Activated T-helper 2 cell treated with anti-CD3 and anti-CD28 coated beads, Interferon-gamma antibody, Interleukin-2, Interleukin-4, amounts not matched to agents 10 μg/mL and 5 μg/mL and 100 μg/mL, durations not matched to agents 14 hours and 24 hours and 36 hours (primary cell): ENCODE data around the gene ZDHHC14. TPM values are rescaled to one million over a fixed set of nuclear protein-coding genes. Genes with fewer than 3 reads are reported as not detected.

Source experiments
- DNase-seq: peaks from one replicate; pipeline ENCODE4 v3.0.0; 2021; ENCODE audit warnings: low spot score
- H3K27ac Mint-ChIP-seq: one replicate; pipeline ENCODE4 v1.8.0; 2021; ENCODE audit warnings: mixed read lengths
- H3K27me3 Mint-ChIP-seq: one replicate; pipeline ENCODE4 v1.8.0; 2021; ENCODE audit warnings: low read depth, mixed read lengths
- H3K36me3 Mint-ChIP-seq: one replicate; pipeline ENCODE4 v1.8.0; 2021; ENCODE audit warnings: low read depth, mixed read lengths
- H3K4me1 Mint-ChIP-seq: one replicate; pipeline ENCODE4 v1.8.0; 2021; ENCODE audit warnings: low read depth, mixed read lengths
- H3K4me3 Mint-ChIP-seq: one replicate; pipeline ENCODE4 v1.8.0; 2021; ENCODE audit warnings: low read depth, mild to moderate bottlenecking, moderate library complexity, mixed read lengths
- H3K9me3 Mint-ChIP-seq: one replicate; pipeline ENCODE4 v1.8.0; 2021; ENCODE audit warnings: mixed read lengths
- intact Hi-C: fragments of 100-400 bp; cut with micrococcal nuclease; formaldehyde crosslinking; loops from one replicate; pipeline ENCODE4 v1.15.1; 2023
- total RNA-seq: library from RNA; stranded (reverse); gene quantifications from 2 replicates; pipeline ENCODE4 v1.2.3, GENCODE V29; 2022

Gene ZDHHC14
- total RNA-seq, 1 donor from 2014 or later: 8.4 TPM

GRCh38 chr6:157592541-157592940, 211.6 kb downstream of the ZDHHC14 start:
- H3K9me3 Mint-ChIP-seq: peaks cover 30% of the 10 kb centered on the region
- no peaks in the 10 kb centered on the region for H3K27me3 Mint-ChIP-seq
- peaks cover 16% of the 10 kb centered on the region for H3K36me3 Mint-ChIP-seq
- no peak for DNase-seq
- intact Hi-C loops: no loop called here
- H3K27ac Mint-ChIP-seq: no peak overlapping the region
- no peaks in the 10 kb centered on the region for H3K4me1 Mint-ChIP-seq
- no peak overlapping the region for H3K4me3 Mint-ChIP-seq

- peaks cover 30% of the 10 kb centered on the region for H3K9me3 Mint-ChIP-seq
- intact Hi-C loops: no loop called here
- peaks cover 2% of the 10 kb centered on the region for H3K4me1 Mint-ChIP-seq
- peaks cover 16% of the 10 kb centered on the region for H3K36me3 Mint-ChIP-seq
- H3K4me3 Mint-ChIP-seq: no peak overlapping the region
- H3K27me3 Mint-ChIP-seq: no peaks in the 10 kb centered on the region
- no peak overlapping the region for H3K27ac Mint-ChIP-seq
- DNase-seq: no peak
Observed at GRCh38 chr6:157592980-157593379, 212.0 kb downstream of the ZDHHC14 start.

GRCh38 chr6:157593596-157593995, 212.6 kb downstream of the ZDHHC14 start:
- DNase-seq: no peak
- Mint-ChIP-seq H3K9me3 (peaks cover 28% of the 10 kb centered on the region), H3K4me1 (peaks cover 3% of the 10 kb centered on the region), H3K4me3 (no peak overlapping the region), H3K27me3 (no peaks in the 10 kb centered on the region), H3K27ac (no peak overlapping the region), H3K36me3 (peaks cover 14% of the 10 kb centered on the region)
- intact Hi-C loops: no loop called here

GRCh38 chr6:157594292-157594691, 213.3 kb downstream of the ZDHHC14 start:
- H3K4me3 Mint-ChIP-seq: no peak overlapping the region
- DNase-seq: no peak
- intact Hi-C loops: no loop called here
- H3K9me3 Mint-ChIP-seq: peaks cover 21% of the 10 kb centered on the region
- no peak overlapping the region for H3K27ac Mint-ChIP-seq
- no peaks in the 10 kb centered on the region for H3K27me3 Mint-ChIP-seq
- H3K36me3 Mint-ChIP-seq: peaks cover 10% of the 10 kb centered on the region
- H3K4me1 Mint-ChIP-seq: peaks cover 3% of the 10 kb centered on the region

DNA sequence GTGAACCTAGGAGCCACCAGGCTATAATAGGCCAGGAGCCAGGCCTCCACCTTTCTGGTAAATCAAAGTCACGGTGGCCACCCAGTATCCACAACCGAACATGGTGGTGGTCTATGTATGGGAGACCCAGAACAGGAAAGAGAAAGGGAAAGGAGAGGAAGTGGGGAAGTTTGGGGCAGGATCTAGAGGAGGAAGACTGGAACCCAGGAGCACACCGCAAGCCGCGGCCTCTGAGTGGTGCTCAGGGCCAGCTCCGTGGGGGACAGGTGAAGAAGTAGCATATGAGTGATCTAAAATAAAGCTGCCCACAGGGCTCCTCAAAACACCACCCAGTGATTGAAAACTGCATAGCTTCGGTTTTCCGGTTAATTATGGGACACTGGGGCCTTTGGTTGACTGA, 214.8 kb downstream of the ZDHHC14 start:
- no peak overlapping the region for H3K27ac Mint-ChIP-seq
- H3K4me1 Mint-ChIP-seq: peaks cover 3% of the 10 kb centered on the region
- H3K36me3 Mint-ChIP-seq: peaks cover 3% of the 10 kb centered on the region
- H3K4me3 Mint-ChIP-seq: no peak overlapping the region
- intact Hi-C loops: loop anchor here (5.0 kb wide), 1 partner anchor 213 kb away; the partner anchor contains the start of gene ZDHHC14
- H3K27me3 Mint-ChIP-seq: no peaks in the 10 kb centered on the region
- no peak for DNase-seq
- H3K9me3 Mint-ChIP-seq: peaks cover 9% of the 10 kb centered on the region

- Mint-ChIP-seq H3K36me3 (peaks cover under 1% of the 10 kb centered on the region), H3K9me3 (peaks cover 2% of the 10 kb centered on the region), H3K4me3 (no peak overlapping the region), H3K27ac (no peak overlapping the region), H3K4me1 (peaks cover 3% of the 10 kb centered on the region), H3K27me3 (no peaks in the 10 kb centered on the region)
- intact Hi-C loops: loop anchor here (5.0 kb wide), 1 partner anchor 214 kb away; the partner anchor contains the start of gene ZDHHC14
- no peak for DNase-seq
Observed at GRCh38 chr6:157596461-157596860, 215.5 kb downstream of the ZDHHC14 start.

GRCh38 chr6:157596886-157597285, 215.9 kb downstream of the ZDHHC14 start:
- intact Hi-C loops: loop anchor here (1.0 to 5.0 kb wide), 2 partner anchors 215 to 283 kb away; partner anchors contain the start of gene ZDHHC14
- H3K9me3 Mint-ChIP-seq: no peaks in the 10 kb centered on the region
- H3K27ac Mint-ChIP-seq: no peak overlapping the region
- no peak for DNase-seq
- H3K4me1 Mint-ChIP-seq: peaks cover 3% of the 10 kb centered on the region
- no peaks in the 10 kb centered on the region for H3K36me3 Mint-ChIP-seq
- H3K27me3 Mint-ChIP-seq: peaks cover 2% of the 10 kb centered on the region
- H3K4me3 Mint-ChIP-seq: no peak overlapping the region

- H3K4me3 Mint-ChIP-seq: no peak overlapping the region
- intact Hi-C loops: loop anchor here (1.0 to 5.0 kb wide), 2 partner anchors 215 to 283 kb away; partner anchors contain the start of gene ZDHHC14
- no peaks in the 10 kb centered on the region for H3K36me3 Mint-ChIP-seq
- DNase-seq: no peak
- peaks cover 2% of the 10 kb centered on the region for H3K27me3 Mint-ChIP-seq
- no peaks in the 10 kb centered on the region for H3K9me3 Mint-ChIP-seq
- H3K4me1 Mint-ChIP-seq: peaks cover 3% of the 10 kb centered on the region
- H3K27ac Mint-ChIP-seq: no peak overlapping the region
Observed at GRCh38 chr6:157597461-157598312, 216.7 kb downstream of the ZDHHC14 start.

- no peak overlapping the region for H3K4me3 Mint-ChIP-seq
- H3K4me1 Mint-ChIP-seq: peaks cover 3% of the 10 kb centered on the region
- no peak overlapping the region for H3K27ac Mint-ChIP-seq
- DNase-seq: no peak
- intact Hi-C loops: loop anchor here (5.0 kb wide), 1 partner anchor 217 kb away; the partner anchor contains the start of gene ZDHHC14
- H3K9me3 Mint-ChIP-seq: no peaks in the 10 kb centered on the region
- H3K36me3 Mint-ChIP-seq: no peaks in the 10 kb centered on the region
- peaks cover 4% of the 10 kb centered on the region for H3K27me3 Mint-ChIP-seq
Observed at GRCh38 chr6:157599191-157599590, 218.2 kb downstream of the ZDHHC14 start.

DNA sequence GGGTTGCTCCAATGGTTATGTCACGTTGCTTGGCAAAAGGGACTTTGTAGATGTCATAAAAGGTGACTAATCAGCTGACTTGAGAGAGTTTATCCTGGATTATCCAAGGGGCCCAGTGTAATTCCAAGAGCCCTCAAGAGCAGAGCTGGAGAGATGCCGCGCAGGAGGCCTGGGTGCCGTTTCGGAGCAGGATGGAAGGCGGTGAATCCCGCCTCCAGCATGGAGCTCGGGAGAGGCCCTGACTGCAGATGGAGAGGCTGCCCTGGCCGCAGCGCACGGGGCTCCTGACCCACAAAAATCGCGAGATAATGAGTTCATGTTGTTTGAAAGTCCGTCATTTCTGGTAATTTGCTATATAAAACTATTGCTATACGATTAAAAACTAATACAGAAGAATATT, 219.8 kb downstream of the ZDHHC14 start:
- no peaks in the 10 kb centered on the region for H3K9me3 Mint-ChIP-seq
- no peak overlapping the region for H3K4me3 Mint-ChIP-seq
- peaks cover 7% of the 10 kb centered on the region for H3K27me3 Mint-ChIP-seq
- H3K36me3 Mint-ChIP-seq: no peaks in the 10 kb centered on the region
- no peak for DNase-seq
- H3K27ac Mint-ChIP-seq: no peak overlapping the region
- intact Hi-C loops: no loop called here
- H3K4me1 Mint-ChIP-seq: peaks cover 3% of the 10 kb centered on the region

DNA sequence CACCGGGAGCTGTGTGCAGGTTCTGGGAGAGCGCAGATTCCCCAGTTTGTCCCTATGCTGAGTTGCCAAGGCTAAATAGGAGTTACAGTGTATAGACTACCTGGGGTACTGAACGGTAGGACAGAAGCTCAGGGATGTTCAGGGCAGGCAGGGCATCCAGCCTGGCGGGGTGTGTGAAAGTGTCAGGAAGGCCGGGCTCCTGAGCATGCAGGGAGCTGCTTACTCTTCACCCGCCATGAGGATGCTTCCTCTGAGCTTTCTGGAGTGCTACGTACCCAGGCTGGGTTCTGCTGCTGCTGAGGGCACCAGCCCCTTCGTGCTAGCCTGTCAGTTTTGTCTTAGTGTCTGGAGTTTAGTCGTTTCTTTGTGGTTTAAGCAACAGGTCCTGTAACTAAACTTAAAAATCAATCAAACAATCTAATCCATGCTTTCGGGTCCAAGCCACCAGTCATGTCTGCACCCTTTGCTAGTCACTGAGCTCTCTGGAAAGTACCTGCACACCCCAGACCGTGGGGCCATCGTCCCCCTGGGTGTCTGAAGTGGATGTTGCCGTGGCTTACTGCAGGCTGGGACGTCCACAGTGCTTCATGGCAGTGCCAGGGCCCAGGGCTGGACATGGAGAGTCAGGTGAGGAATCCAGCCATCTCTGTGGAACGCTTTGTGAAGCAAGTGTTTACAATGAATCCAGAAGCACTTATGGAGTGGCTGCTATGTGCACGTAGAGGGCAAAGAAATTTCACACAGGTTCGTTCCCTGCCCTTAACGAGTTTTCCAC, 221.7 kb downstream of the ZDHHC14 start:
- intact Hi-C loops: no loop called here
- Mint-ChIP-seq H3K36me3 (no peaks in the 10 kb centered on the region), H3K4me1 (peaks cover 3% of the 10 kb centered on the region), H3K9me3 (no peaks in the 10 kb centered on the region), H3K27me3 (peaks cover 7% of the 10 kb centered on the region), H3K4me3 (no peak overlapping the region), H3K27ac (no peak overlapping the region)
- no peak for DNase-seq

GRCh38 chr6:157603314-157603940, 222.4 kb downstream of the ZDHHC14 start:
- intact Hi-C loops: no loop called here
- Mint-ChIP-seq H3K36me3 (no peaks in the 10 kb centered on the region), H3K27ac (no peak overlapping the region), H3K4me1 (no peaks in the 10 kb centered on the region), H3K9me3 (no peaks in the 10 kb centered on the region), H3K27me3 (peaks cover 7% of the 10 kb centered on the region), H3K4me3 (no peak overlapping the region)
- DNase-seq: no peak
